Left hindlimb (tissue), 1 donor: Measurements from ENCODE around the gene VCY.
"Not testable (repeated sequence)": the region's sequence is repeated elsewhere in the genome, so short reads cannot be mapped to it uniquely, and the experiment has no call there.

Experiments used
- DNase-seq: peaks from one replicate; pipeline ENCODE4 v3.0.0-alpha.2; 2018

The VCY gene

DNA sequence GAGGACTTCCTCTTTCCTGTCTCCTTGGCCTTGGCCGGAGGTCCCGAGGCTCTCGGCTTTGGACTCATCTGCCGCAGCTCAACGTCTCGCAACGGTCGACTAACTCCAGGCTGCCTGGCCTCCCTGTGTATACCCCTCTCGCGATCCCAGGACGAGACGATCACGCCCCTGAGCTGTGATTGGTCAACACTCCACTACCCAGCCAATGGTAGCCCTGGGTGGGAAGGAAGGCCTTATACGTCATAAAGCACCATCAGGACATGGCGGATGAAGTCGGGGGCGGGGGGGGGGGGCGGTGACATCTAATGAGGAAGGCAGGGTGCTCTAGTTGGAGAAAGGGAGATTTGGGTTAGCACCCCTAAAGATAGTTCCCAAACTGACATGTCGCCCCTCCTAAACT, at the start of gene VCY:
TSS of gene VCY (minus strand) at position 101 of the 400 bp plus-strand sequence. CDS start at position 68, 33 bp downstream.
- not testable (repeated sequence) for DNase-seq

DNA sequence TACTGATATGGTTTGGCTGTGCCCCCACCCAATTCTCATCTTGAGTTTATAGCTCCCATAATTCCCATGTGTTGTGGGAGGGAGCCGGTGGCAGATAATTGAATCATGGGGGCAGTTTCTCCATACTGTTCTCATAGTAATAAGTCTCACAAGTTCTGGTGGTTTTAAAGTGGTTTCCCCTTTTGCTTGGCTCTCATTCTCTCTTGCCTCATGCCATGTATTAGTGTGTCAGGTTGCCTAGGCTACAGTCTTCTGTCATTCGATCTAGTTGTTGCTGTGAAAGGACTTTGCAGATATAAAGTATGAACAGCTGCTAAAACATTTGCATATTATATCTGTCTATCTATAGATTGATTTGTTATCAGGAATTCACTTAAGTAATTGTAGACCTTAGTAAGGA, 44.1 kb upstream of the VCY start:
- not testable (repeated sequence) for DNase-seq

- DNase-seq = not testable (repeated sequence)
These were observed 25.6 kb upstream of the VCY start for GRCh38 chrY:14011916-14012315.

GRCh38 chrY:13942406-13942805, 43.9 kb downstream of the VCY start:
- not testable (repeated sequence) for DNase-seq
